Psoas muscle (tissue), 8 donors: ENCODE data around the gene DLK1. TPM values are rescaled to one million over a fixed set of nuclear protein-coding genes. Genes with fewer than 3 reads are reported as not detected.

Source experiments
- ATAC-seq, 4 donors: fragments of 200-7000 bp; cut with Tn5 transposase; one replicate each; pipeline ENCODE4 v1.9.1; 2020; ENCODE audit warnings: moderate library complexity in 3 of 4, mild to moderate bottlenecking in 2 of 4
- DNase-seq, 2 donors: peaks; one replicate each; pipeline ENCODE4 v3.0.0-alpha.2; 2020
- H3K27ac ChIP-seq: fragments of 200-600 bp; one replicate; pipeline ENCODE4 v1.8.0; 2022
- H3K27me3 ChIP-seq, 3 donors: fragments of 200-600 bp in 1 of 3; one replicate each; pipeline versions ENCODE4 v1.6.1 to v1.8.0; 2013 to 2022; ENCODE audit warnings: low read length in 2 of 3, mild to moderate bottlenecking in 2 of 3, moderate library complexity in 1 of 3; ENCODE audit not compliant: insufficient read depth in 3 of 3
- H3K36me3 ChIP-seq, 2 donors: fragments of 200-600 bp in 1 of 2; one replicate each; pipeline versions ENCODE4 v1.6.1 to v1.8.0; 2013 to 2022; ENCODE audit warnings: low read depth in 1 of 2, mild to moderate bottlenecking in 1 of 2, moderate library complexity in 1 of 2; ENCODE audit not compliant: insufficient read depth in 1 of 2
- H3K4me1 ChIP-seq: fragments of 200-600 bp; one replicate; pipeline ENCODE4 v1.8.0; 2022
- H3K4me3 ChIP-seq: fragments of 200-600 bp; one replicate; pipeline ENCODE4 v1.8.0; 2022; ENCODE audit warnings: mild to moderate bottlenecking
- H3K9me3 ChIP-seq: fragments of 200-600 bp; one replicate; pipeline ENCODE4 v1.8.0; 2022
- CTCF ChIP-seq: fragments of 200-600 bp; IDR thresholded peaks from one replicate; pipeline ENCODE4 v1.8.0; 2022; ENCODE audit warnings: antibody characterized with exemption
- WGBS, 3 donors: extraction: QIAGEN DNeasy Blood & Tissue Kit; methylation state at CpG; one replicate each; pipeline versions ENCODE4 v1.1.6 to v1.1.7; 2013; 5-methylcytosine and 5-hydroxymethylcytosine counted together
- intact Hi-C, 2 donors: fragments of 100-400 bp; cut with DNase I; formaldehyde crosslinking; loops; one replicate each; pipeline versions ENCODE4 v1.11.0 to v1.14.2; 2022
- polyA plus RNA-seq, 3 donors: library from polyadenylated mRNA; stranded (reverse); fragments of 200-250 nt; gene quantifications; one replicate each; pipeline ENCODE4 v1.2.3, GENCODE V29; 2013
- total RNA-seq, 4 donors: library from RNA; stranded (reverse); fragmentation: NEBNext Ultra II Directional in 2 of 4; extraction: Animal tissue kit (Norgen Biotek cat#: 25700) in 2 of 4; gene quantifications; one replicate each; pipeline versions ENCODE4 v1.2.1 to v1.2.4, GENCODE V29; 2021 to 2023
- donor health status: healthy with polysubstance abuse.
- donor health status: DM: no; HTN: no; CAD: no; lungs with moderate emphysema.
- donor health status: Bipolar disorder and iron deficiency.
- donor health status: healthy.
- donor health status: DM: yes; HTN: yes; CAD: no.
- donor health status: DM: no; HTN: no; CAD: no.
- donor health status: DM: no; HTN: no; CAD: no.
- donor health status: DM: yes; HTN: yes; CAD: no.

The DLK1 gene
- total and polyA plus RNA-seq, 7 donors, result 2.6 to 39.9 (median 12.1) TPM

GRCh38 chr14:100694579-100695422 lies 31.9 kb upstream of the DLK1 start:
- DNase-seq (no peak), ATAC-seq (no peak)
- Histone ChIP-seq H3K36me3 (no peaks in the 10 kb centered on the region), H3K27me3 (peaks cover 0 to 43% (median 7%) of the 10 kb centered on the region in 3 donors), H3K27ac (no peak overlapping the region), H3K4me1 (no peaks in the 10 kb centered on the region), H3K4me3 (no peak overlapping the region), H3K9me3 (no peaks in the 10 kb centered on the region)
- WGBS, 3 donors, result 75 to 81% (median 76%) methylated on average over 17 of the region's 17 CpGs
- intact Hi-C loops, result no loop called here
- TF ChIP-seq CTCF, result no peak

- ATAC-seq (no peak), DNase-seq (no peak)
- Histone ChIP-seq H3K36me3 (no peaks in the 10 kb centered on the region), H3K27me3 (peaks cover 0 to 43% (median 7%) of the 10 kb centered on the region in 3 donors), H3K4me1 (no peaks in the 10 kb centered on the region), H3K27ac (no peak overlapping the region), H3K9me3 (no peaks in the 10 kb centered on the region), H3K4me3 (no peak overlapping the region)
- no peak for TF ChIP-seq CTCF
- intact Hi-C loops, result no loop called here
- WGBS, 3 donors, result 67 to 86% (median 74%) methylated on average over 12 to 13 of the region's 13 CpGs
These were observed 31.3 kb upstream of the DLK1 start for GRCh38 chr14:100695423-100695738.

GRCh38 chr14:100696008-100696407 lies 30.7 kb upstream of the DLK1 start:
- WGBS, 3 donors, result 84 to 87% (median 87%) methylated on average over 13 of the region's 13 CpGs
- Histone ChIP-seq H3K4me1 (no peaks in the 10 kb centered on the region), H3K4me3 (no peak overlapping the region), H3K27ac (no peak overlapping the region), H3K9me3 (no peaks in the 10 kb centered on the region), H3K27me3 (peaks cover 0 to 40% (median 7%) of the 10 kb centered on the region in 3 donors), H3K36me3 (no peaks in the 10 kb centered on the region)
- ATAC-seq (no peak), DNase-seq (no peak)
- TF ChIP-seq CTCF, result no peak
- intact Hi-C loops, result no loop called here

GRCh38 chr14:100696590-100696989 lies 30.1 kb upstream of the DLK1 start:
- H3K9me3 ChIP-seq, result no peaks in the 10 kb centered on the region
- H3K27me3 ChIP-seq, result peaks cover 0 to 35% (median 7%) of the 10 kb centered on the region in 3 donors
- 43 to 60% (median 48%) methylated on average over 11 of the region's 11 CpGs for WGBS, 3 donors
- H3K36me3 ChIP-seq, result no peaks in the 10 kb centered on the region
- intact Hi-C loops, result no loop called here
- no peak for TF ChIP-seq CTCF
- no peak for ATAC-seq
- H3K4me1 ChIP-seq, result no peaks in the 10 kb centered on the region
- H3K27ac ChIP-seq, result no peak overlapping the region
- DNase-seq, result no peak
- H3K4me3 ChIP-seq, result no peak overlapping the region

GRCh38 chr14:100698066-100698465 lies 28.6 kb upstream of the DLK1 start:
- H3K36me3 ChIP-seq, result no peaks in the 10 kb centered on the region
- peaks cover 0 to 20% (median 2%) of the 10 kb centered on the region in 3 donors for H3K27me3 ChIP-seq
- intact Hi-C loops, result no loop called here
- ATAC-seq, result no peak
- TF ChIP-seq CTCF, result no peak
- H3K4me3 ChIP-seq, result no peak overlapping the region
- H3K4me1 ChIP-seq, result no peaks in the 10 kb centered on the region
- 84 to 92% (median 85%) methylated on average over 10 of the region's 10 CpGs for WGBS, 3 donors
- DNase-seq, result no peak
- no peaks in the 10 kb centered on the region for H3K9me3 ChIP-seq
- H3K27ac ChIP-seq, result no peak overlapping the region
